Testis (tissue), 3 donors: ENCODE data around the gene E2F3. TPM values are rescaled to one million over a fixed set of nuclear protein-coding genes. Genes with fewer than 3 reads are reported as not detected.

ENCODE experiments used
- DNase-seq: peaks from one replicate; pipeline ENCODE4 v3.0.0-alpha.2; 2019
- H3K27ac ChIP-seq, 2 donors: fragments of 200-600 bp; sonication (generic); one replicate each; pipeline ENCODE4 v1.5.1; 2019
- H3K27me3 ChIP-seq: fragments of 200-600 bp; sonication (generic); one replicate; pipeline ENCODE4 v1.5.1; 2019
- H3K36me3 ChIP-seq: fragments of 200-600 bp; sonication (generic); one replicate; pipeline ENCODE4 v1.5.1; 2017; ENCODE audit warnings: low read depth; ENCODE audit errors: missing control alignments
- H3K4me1 ChIP-seq: fragments of 200-600 bp; sonication (generic); one replicate; pipeline ENCODE4 v1.5.1; 2019
- H3K4me3 ChIP-seq, 2 donors: fragments of 200-600 bp; sonication (generic); one replicate each; pipeline ENCODE4 v1.5.1; 2017 to 2019
- H3K9me3 ChIP-seq: fragments of 200-600 bp; sonication (generic); one replicate; pipeline ENCODE4 v1.5.1; 2017
- POLR2A ChIP-seq: fragments of 450-650 bp; IDR thresholded peaks from one replicate; pipeline ENCODE4 v1.6.1; 2017; ENCODE audit warnings: antibody characterized with exemption, mild to moderate bottlenecking, moderate library complexity
- WGBS, 2 donors: methylation state at CpG; one replicate each; pipeline ENCODE4 v1.1.5; 2018; 5-methylcytosine and 5-hydroxymethylcytosine counted together
- intact Hi-C: fragments of 100-400 bp; cut with DNase I; formaldehyde crosslinking; loops from one replicate; pipeline ENCODE4 v1.15.1; 2023; ENCODE audit warnings: low total_unique reads
- polyA plus RNA-seq: library from polyadenylated mRNA; stranded (reverse); fragments of 350-450 nt; fragmentation: Illumina TruSeq; extraction: RNeasy Lipid Tissue Mini Kit (QIAGEN cat#74804); gene quantifications from one replicate; pipeline ENCODE4 v1.2.3, GENCODE V29; 2014; ENCODE audit warnings: low read depth, low replicate concordance; ENCODE audit not compliant: insufficient read depth
- total RNA-seq, 2 donors: library from RNA; depleted of rRNA; stranded (reverse); fragments of >200 nt; gene quantifications; one replicate each; pipeline ENCODE4 v1.2.3, GENCODE V29; 2016
- TF ChIP-seq, protein P1 (sequence below), 3 experiments: fragments of 450-650 bp in 2 of 3; fragments of 200-600 bp in 1 of 3; sonication (generic) in 1 of 3; IDR thresholded peaks; one replicate each; pipeline ENCODE4 v1.5.1; 2016 to 2019; ENCODE audit warnings: antibody characterized with exemption in 3 of 3, mild to moderate bottlenecking in 2 of 3, moderate library complexity in 1 of 3

The E2F3 gene
- total and polyA plus RNA-seq, 3 donors from 2014 or later = 7.4 to 8.7 (median 8.0) TPM

DNA sequence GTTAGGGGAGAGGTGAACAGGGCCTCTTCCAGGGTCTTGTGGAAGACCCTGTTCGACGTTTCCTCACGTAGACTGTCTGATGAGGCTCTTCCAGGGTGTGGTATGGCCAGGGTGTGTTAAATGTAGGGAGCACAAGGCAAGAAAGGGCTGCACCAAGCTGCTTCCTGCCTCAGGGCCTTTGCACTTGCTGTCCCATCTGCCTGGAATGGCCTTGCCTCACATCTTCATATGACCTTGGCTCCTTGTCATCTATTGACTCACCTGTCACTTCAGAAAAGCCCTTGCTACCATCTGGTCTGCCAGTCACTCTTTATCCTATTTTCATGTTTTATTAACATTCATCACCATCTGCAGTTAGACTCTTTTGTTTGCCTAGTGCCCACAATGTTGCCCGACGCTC is 31.0 kb downstream of the E2F3 start:
- WGBS, 2 donors = 91 to 96% methylated on average over 3 to 5 of the region's 5 CpGs
- intact Hi-C loops = no loop called here
- Histone ChIP-seq H3K27me3 (no peaks in the 10 kb centered on the region), H3K27ac (no peak overlapping the region), H3K9me3 (no peaks in the 10 kb centered on the region), H3K4me1 (no peaks in the 10 kb centered on the region), H3K36me3 (no peaks in the 10 kb centered on the region), H3K4me3 (no peak overlapping the region)
- TF ChIP-seq POLR2A = no peak
- TF ChIP-seq, protein P1, sequence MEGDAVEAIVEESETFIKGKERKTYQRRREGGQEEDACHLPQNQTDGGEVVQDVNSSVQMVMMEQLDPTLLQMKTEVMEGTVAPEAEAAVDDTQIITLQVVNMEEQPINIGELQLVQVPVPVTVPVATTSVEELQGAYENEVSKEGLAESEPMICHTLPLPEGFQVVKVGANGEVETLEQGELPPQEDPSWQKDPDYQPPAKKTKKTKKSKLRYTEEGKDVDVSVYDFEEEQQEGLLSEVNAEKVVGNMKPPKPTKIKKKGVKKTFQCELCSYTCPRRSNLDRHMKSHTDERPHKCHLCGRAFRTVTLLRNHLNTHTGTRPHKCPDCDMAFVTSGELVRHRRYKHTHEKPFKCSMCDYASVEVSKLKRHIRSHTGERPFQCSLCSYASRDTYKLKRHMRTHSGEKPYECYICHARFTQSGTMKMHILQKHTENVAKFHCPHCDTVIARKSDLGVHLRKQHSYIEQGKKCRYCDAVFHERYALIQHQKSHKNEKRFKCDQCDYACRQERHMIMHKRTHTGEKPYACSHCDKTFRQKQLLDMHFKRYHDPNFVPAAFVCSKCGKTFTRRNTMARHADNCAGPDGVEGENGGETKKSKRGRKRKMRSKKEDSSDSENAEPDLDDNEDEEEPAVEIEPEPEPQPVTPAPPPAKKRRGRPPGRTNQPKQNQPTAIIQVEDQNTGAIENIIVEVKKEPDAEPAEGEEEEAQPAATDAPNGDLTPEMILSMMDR (IDR thresholded peaks at IDR 0.05) = no peak
- DNase-seq = no peak

GRCh38 chr6:20433321-20433720 is 31.6 kb downstream of the E2F3 start:
- intact Hi-C loops = no loop called here
- 94% methylated on average over 3 of the region's 3 CpGs for WGBS, 2 donors
- DNase-seq = no peak
- no peaks in the 10 kb centered on the region for H3K4me1 ChIP-seq
- no peak overlapping the region for H3K4me3 ChIP-seq
- no peaks in the 10 kb centered on the region for H3K36me3 ChIP-seq
- no peak overlapping the region for H3K27ac ChIP-seq
- TF ChIP-seq, protein P1 (IDR thresholded peaks at IDR 0.05) = no peak
- TF ChIP-seq POLR2A = no peak
- H3K9me3 ChIP-seq = no peaks in the 10 kb centered on the region
- no peaks in the 10 kb centered on the region for H3K27me3 ChIP-seq

GRCh38 chr6:20433929-20434328 is 32.2 kb downstream of the E2F3 start:
- Histone ChIP-seq H3K27me3 (no peaks in the 10 kb centered on the region), H3K4me1 (no peaks in the 10 kb centered on the region), H3K9me3 (no peaks in the 10 kb centered on the region), H3K36me3 (no peaks in the 10 kb centered on the region), H3K4me3 (no peak overlapping the region), H3K27ac (no peak overlapping the region)
- no peak for DNase-seq
- intact Hi-C loops = no loop called here
- TF ChIP-seq, protein P1 (IDR thresholded peaks at IDR 0.05) = no peak
- no peak for TF ChIP-seq POLR2A
- 56 to 71% methylated on average over 2 of the region's 2 CpGs for WGBS, 2 donors

GRCh38 chr6:20434766-20435165 is 33.1 kb downstream of the E2F3 start:
- no peaks in the 10 kb centered on the region for H3K4me1 ChIP-seq
- no peaks in the 10 kb centered on the region for H3K27me3 ChIP-seq
- 95% methylated on average over 6 of the region's 6 CpGs for WGBS, 2 donors
- H3K4me3 ChIP-seq = no peak overlapping the region
- intact Hi-C loops = no loop called here
- no peak overlapping the region for H3K27ac ChIP-seq
- TF ChIP-seq, protein P1 (IDR thresholded peaks at IDR 0.05) = no peak
- no peak for TF ChIP-seq POLR2A
- no peaks in the 10 kb centered on the region for H3K9me3 ChIP-seq
- no peak for DNase-seq
- no peaks in the 10 kb centered on the region for H3K36me3 ChIP-seq

DNA sequence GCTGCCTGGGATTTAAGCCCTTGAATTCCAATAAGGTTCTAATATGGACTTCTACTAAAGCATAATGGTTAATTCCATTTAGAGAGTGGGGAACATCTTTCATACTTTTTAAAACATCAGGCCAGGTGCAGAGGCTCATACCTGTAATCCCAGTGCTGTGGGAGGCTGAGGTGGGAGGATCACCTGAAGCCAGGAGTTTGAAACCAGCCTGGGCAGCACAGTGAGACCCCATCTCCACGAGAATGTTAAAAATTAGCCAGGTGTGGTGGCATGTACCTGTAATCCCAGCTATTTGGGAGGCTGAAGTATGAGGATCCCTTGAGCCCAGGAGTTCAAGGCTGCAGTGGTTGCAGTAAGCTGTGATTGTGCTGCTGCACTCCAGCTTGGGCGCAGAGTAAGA is 35.0 kb downstream of the E2F3 start:
- intact Hi-C loops = no loop called here
- Histone ChIP-seq H3K36me3 (no peaks in the 10 kb centered on the region), H3K4me3 (no peak overlapping the region), H3K27ac (no peak overlapping the region), H3K4me1 (no peaks in the 10 kb centered on the region), H3K9me3 (no peaks in the 10 kb centered on the region), H3K27me3 (no peaks in the 10 kb centered on the region)
- DNase-seq = no peak
- WGBS, 2 donors = 96 to 100% methylated on average over 2 of the region's 2 CpGs
- TF ChIP-seq, protein P1 (IDR thresholded peaks at IDR 0.05) = no peak
- TF ChIP-seq POLR2A = no peak
